ENCODE results near the gene PTPN7. TPM values are rescaled to one million over a fixed set of nuclear protein-coding genes. Genes with fewer than 3 reads are reported as not detected.
A peak's percentile ranks its signal among the peaks of the same experiment; 100 is the strongest.

The PTPN7 gene
- total RNA-seq, 1 donor from 2014 or later, result 2.6 TPM

DNA sequence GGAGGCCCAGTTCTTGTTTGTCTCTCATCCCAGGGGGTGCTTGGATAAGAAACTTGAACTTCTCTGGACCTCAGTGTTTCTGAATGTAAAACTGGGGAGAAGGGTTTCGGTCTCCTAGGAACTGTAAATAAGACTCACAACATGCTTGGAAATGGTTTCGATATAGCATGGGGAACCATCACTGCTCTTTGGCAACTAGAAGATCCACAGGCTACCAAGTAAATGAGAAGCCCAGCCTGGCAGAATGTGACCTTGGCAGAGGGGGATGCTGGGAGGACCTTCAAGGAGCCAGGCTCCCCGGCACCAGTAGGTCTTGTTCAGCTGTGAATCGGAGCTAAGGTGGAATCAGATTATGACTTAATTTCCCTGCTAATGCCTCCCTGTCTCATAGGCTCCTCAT is 19.6 kb downstream of the PTPN7 start:
- Histone ChIP-seq H3K4me3 (ENCODE audit: low read depth, low read length) (no peak overlapping the region), H3K36me3 (ENCODE audit: control insufficient read depth, insufficient read depth, low read length) (peaks cover 1% of the 10 kb centered on the region), H3K27me3 (ENCODE audit: control insufficient read depth, insufficient read depth, low read length) (no peaks in the 10 kb centered on the region)
- TF ChIP-seq, protein P1, sequence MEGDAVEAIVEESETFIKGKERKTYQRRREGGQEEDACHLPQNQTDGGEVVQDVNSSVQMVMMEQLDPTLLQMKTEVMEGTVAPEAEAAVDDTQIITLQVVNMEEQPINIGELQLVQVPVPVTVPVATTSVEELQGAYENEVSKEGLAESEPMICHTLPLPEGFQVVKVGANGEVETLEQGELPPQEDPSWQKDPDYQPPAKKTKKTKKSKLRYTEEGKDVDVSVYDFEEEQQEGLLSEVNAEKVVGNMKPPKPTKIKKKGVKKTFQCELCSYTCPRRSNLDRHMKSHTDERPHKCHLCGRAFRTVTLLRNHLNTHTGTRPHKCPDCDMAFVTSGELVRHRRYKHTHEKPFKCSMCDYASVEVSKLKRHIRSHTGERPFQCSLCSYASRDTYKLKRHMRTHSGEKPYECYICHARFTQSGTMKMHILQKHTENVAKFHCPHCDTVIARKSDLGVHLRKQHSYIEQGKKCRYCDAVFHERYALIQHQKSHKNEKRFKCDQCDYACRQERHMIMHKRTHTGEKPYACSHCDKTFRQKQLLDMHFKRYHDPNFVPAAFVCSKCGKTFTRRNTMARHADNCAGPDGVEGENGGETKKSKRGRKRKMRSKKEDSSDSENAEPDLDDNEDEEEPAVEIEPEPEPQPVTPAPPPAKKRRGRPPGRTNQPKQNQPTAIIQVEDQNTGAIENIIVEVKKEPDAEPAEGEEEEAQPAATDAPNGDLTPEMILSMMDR (IDR thresholded peaks at IDR 0.05; ENCODE audit: insufficient read depth, low read length, poor library complexity, severe bottlenecking), result no peak
- DNase-seq (ENCODE audit: low read depth), result no peak

DNA sequence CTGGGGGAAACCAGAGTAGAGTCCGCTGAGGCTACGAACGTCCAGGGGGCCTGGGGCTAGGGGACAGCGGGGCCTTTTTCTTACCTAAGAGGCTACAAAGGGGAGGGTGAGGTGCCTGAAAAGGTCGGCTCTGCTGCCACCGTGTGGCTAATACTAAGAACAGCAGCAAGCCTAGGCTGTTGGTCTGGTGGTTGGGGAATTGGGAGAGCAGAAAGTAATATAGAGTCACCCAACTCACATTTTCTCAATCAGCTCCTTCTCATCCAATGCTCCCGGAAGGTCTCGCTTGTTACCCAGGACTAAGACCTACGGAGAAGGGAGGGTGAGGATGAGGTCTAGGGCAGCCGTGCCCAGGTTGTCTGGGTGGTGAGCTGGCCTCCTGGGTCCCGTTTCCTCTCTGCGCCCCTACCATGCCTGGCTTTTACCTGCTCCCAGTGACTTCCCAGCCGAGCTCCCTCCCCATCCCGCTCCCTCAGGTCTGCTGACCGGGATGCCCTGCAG is 25.1 kb downstream of the PTPN7 start:
- DNase-seq (ENCODE audit: low read depth), result no peak
- Histone ChIP-seq H3K27me3 (ENCODE audit: control insufficient read depth, insufficient read depth, low read length) (no peaks in the 10 kb centered on the region), H3K36me3 (ENCODE audit: control insufficient read depth, insufficient read depth, low read length) (peaks cover 2% of the 10 kb centered on the region), H3K4me3 (ENCODE audit: low read depth, low read length) (no peak overlapping the region)
- TF ChIP-seq, protein P1 (IDR thresholded peaks at IDR 0.05; ENCODE audit: insufficient read depth, low read length, poor library complexity, severe bottlenecking), result peak; percentile 76

DNA sequence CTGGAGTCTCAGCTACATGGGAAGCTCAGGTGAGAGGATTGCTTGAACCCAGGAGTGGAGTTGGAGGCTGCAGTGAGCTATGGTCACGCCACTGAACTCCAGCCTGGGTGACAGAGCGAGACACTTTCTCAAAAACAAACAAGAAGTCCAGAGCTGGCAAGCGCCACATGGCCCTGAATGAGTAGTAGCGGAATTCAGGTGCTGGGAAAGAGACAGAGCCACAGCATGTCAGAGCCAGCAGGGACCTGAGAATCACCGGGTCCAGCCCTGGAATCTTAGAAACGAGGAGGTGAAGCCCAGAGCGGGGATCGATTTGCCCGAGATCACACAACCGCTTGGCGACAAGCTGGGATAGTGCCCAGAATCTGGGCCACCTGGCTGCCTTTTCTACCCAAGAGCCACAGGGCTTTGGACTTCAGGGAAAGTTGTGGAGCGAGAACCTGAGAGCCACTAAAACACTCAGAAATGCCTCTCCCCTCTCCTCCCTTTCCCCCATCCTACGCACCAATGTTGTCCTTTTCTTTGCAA is 25.7 kb downstream of the PTPN7 start:
- no peak for DNase-seq (ENCODE audit: low read depth)
- TF ChIP-seq, protein P1 (IDR thresholded peaks at IDR 0.05; ENCODE audit: insufficient read depth, low read length, poor library complexity, severe bottlenecking), result no peak
- peaks cover 2% of the 10 kb centered on the region for H3K36me3 ChIP-seq (ENCODE audit: control insufficient read depth, insufficient read depth, low read length)
- H3K4me3 ChIP-seq (ENCODE audit: low read depth, low read length), result no peak overlapping the region
- H3K27me3 ChIP-seq (ENCODE audit: control insufficient read depth, insufficient read depth, low read length), result no peaks in the 10 kb centered on the region

DNA sequence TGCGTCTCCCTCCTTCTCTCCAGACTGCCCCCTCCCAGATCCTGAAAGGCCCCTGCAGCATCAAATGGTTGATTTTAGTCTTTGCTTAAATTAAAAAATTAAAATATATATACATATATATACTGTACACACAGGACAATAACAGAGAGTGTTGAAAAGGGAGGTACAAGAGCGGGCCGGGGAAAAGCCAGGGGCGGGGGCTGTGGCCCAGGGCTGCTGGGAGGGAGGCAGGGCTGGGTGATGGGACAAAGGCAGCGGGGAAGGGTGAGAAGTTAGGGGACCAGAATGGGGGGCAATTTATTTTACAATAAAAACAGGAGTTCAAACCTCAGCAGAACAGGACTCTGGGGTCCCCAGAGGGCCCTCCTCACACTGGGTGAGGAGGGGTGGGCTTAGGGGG is 26.4 kb downstream of the PTPN7 start:
- TF ChIP-seq, protein P1 (IDR thresholded peaks at IDR 0.05; ENCODE audit: insufficient read depth, low read length, poor library complexity, severe bottlenecking), result no peak
- DNase-seq (ENCODE audit: low read depth), result no peak
- peaks cover 2% of the 10 kb centered on the region for H3K36me3 ChIP-seq (ENCODE audit: control insufficient read depth, insufficient read depth, low read length)
- H3K4me3 ChIP-seq (ENCODE audit: low read depth, low read length), result no peak overlapping the region
- no peaks in the 10 kb centered on the region for H3K27me3 ChIP-seq (ENCODE audit: control insufficient read depth, insufficient read depth, low read length)

DNA sequence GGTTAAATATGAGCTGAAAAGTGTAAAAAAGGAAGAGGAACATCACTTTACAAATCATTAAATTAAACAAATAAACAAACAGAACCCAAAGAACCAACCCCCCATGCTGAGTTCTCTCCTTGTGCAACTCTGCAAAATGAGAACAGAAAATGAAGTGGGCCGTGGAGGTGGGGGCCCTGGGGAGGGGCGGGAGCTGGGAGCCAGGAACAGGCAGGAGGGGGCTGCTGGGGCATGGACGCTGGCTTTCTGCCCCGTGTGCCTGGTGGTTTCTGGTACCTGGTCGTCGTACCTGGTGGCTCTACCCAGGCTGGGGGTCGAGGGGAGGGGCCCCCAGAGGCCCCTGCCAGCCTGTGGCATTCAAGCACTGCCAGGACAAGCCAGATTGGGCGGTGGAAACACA is 26.9 kb downstream of the PTPN7 start:
- no peaks in the 10 kb centered on the region for H3K27me3 ChIP-seq (ENCODE audit: control insufficient read depth, insufficient read depth, low read length)
- DNase-seq (ENCODE audit: low read depth), result no peak
- TF ChIP-seq, protein P1 (IDR thresholded peaks at IDR 0.05; ENCODE audit: insufficient read depth, low read length, poor library complexity, severe bottlenecking), result no peak
- peaks cover 2% of the 10 kb centered on the region for H3K36me3 ChIP-seq (ENCODE audit: control insufficient read depth, insufficient read depth, low read length)
- H3K4me3 ChIP-seq (ENCODE audit: low read depth, low read length), result no peak overlapping the region

DNA sequence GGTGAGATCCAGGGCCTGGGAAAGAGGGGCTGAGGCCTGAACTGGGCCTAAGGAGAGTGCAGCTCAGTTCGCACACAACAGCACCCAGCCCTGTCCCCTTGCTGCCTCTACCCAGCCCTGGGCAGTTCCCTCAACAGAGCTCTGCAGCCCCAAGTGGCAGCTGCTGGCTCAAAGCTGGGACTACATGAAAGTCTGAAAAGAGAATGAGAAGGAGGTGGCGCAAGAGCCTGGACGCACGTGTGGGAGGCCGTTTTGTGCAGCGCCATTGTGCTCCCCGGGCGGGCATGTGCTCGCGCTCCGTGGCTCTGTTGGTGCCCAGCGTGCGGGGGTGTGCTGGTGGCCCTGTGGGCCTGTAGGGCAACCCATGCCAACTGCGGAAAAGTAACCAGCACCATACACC is 27.4 kb downstream of the PTPN7 start:
- Histone ChIP-seq H3K36me3 (ENCODE audit: control insufficient read depth, insufficient read depth, low read length) (peaks cover 2% of the 10 kb centered on the region), H3K4me3 (ENCODE audit: low read depth, low read length) (no peak overlapping the region), H3K27me3 (ENCODE audit: control insufficient read depth, insufficient read depth, low read length) (no peaks in the 10 kb centered on the region)
- DNase-seq (ENCODE audit: low read depth), result no peak
- TF ChIP-seq, protein P1 (IDR thresholded peaks at IDR 0.05; ENCODE audit: insufficient read depth, low read length, poor library complexity, severe bottlenecking), result no peak

All from kidney epithelial cell (primary cell).